ENCODE measurements around the gene POLR3GL.

Gene POLR3GL

DNA sequence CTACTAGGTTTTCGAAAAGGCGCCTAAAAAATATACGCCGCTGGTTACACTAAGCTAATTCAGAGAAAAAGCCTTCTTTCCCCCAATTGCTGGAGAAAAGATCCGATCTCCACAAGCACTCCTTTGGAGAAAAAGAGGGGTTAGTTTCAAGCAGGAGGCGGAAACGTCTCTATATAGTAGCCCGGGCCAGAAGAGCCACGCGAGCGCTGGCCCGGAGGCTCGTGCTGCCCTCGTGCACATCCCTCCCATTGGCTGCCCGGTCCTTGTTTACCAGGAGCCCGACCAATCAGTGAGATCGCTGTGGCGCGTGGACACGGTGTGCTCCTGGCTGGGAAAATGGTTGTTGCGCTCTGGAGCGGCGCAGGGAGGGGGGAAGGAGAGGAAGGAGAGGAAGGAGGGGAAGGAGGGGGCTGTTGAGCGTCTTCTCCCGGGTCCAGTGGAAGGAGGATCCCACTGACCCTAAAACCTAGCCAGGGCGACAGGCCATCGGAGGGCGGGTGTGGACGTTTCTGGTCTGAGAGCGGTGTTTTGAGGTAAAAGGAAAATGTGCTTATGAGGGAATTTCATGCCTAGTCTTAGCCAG is 32.0 kb downstream of the POLR3GL start, which contains the start of gene TXNIP:
TXNIP (minus strand) TSS at position 147 of the 583 bp plus-strand sequence. CDS start 313 bp downstream, outside the sequence.
- TF ChIP-seq, protein P1, sequence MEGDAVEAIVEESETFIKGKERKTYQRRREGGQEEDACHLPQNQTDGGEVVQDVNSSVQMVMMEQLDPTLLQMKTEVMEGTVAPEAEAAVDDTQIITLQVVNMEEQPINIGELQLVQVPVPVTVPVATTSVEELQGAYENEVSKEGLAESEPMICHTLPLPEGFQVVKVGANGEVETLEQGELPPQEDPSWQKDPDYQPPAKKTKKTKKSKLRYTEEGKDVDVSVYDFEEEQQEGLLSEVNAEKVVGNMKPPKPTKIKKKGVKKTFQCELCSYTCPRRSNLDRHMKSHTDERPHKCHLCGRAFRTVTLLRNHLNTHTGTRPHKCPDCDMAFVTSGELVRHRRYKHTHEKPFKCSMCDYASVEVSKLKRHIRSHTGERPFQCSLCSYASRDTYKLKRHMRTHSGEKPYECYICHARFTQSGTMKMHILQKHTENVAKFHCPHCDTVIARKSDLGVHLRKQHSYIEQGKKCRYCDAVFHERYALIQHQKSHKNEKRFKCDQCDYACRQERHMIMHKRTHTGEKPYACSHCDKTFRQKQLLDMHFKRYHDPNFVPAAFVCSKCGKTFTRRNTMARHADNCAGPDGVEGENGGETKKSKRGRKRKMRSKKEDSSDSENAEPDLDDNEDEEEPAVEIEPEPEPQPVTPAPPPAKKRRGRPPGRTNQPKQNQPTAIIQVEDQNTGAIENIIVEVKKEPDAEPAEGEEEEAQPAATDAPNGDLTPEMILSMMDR (IDR thresholded peaks at IDR 0.05; ENCODE audit: borderline replicate concordance, insufficient read depth, low read depth, low read length), result no peak
- peak within 1 kb of the TSS; percentile 81 for H3K4me3 ChIP-seq (ENCODE audit: low read depth, low read length)

DNA sequence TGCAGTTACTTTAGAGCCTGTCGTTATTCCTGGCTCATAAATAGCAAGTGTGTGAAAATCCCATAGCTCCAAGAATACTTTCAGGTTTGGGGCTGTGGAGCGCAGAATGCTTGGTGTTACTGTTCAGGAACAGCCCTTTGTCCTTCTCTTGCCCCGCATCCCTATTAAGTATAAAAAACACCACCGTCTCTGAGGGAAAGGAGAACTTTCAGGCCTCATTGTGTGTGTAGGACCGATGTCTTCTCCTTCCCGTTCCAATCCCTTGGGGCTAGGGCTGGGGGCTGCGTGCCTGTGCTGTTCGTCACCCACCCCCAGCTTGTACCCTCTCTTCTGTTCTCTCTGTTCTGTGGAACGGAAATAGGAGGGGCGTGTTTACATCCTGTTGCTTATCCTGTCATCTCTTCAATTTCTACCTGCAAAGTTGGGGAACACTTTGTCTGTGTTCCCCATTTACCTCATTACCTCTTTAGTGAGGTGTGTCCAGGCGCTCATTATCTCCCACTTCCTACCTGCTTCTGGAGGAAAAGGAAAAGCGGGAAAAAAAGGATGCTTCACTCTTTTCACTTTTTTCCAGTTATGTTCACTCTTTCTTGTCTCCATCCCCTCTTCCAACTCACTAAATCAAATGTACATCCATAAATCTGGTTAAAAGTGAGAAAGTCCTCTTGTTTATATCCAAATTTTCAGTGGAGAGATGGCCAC is 32.7 kb downstream of the POLR3GL start:
- H3K4me3 ChIP-seq (ENCODE audit: low read depth, low read length), result peak overlapping the region; percentile 81
- TF ChIP-seq, protein P1 (IDR thresholded peaks at IDR 0.05; ENCODE audit: borderline replicate concordance, insufficient read depth, low read depth, low read length), result no peak

DNA sequence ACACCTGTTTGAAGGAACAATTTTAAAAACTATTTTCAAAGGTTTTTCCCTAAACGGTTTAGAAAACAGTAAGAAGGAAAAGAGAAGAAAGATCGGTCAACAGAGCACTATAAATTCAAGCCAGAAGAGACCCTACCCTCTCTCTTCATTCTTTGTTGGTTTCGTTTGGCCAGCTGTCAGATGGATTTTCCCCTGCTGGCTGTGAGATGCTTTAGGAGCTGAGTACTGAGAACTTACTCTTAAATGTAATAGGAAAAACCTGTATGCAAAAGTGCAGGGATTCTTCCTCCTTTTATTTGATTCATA is 33.2 kb downstream of the POLR3GL start:
- TF ChIP-seq, protein P1 (IDR thresholded peaks at IDR 0.05; ENCODE audit: borderline replicate concordance, insufficient read depth, low read depth, low read length), result no peak
- no peak overlapping the region for H3K4me3 ChIP-seq (ENCODE audit: low read depth, low read length)

DNA sequence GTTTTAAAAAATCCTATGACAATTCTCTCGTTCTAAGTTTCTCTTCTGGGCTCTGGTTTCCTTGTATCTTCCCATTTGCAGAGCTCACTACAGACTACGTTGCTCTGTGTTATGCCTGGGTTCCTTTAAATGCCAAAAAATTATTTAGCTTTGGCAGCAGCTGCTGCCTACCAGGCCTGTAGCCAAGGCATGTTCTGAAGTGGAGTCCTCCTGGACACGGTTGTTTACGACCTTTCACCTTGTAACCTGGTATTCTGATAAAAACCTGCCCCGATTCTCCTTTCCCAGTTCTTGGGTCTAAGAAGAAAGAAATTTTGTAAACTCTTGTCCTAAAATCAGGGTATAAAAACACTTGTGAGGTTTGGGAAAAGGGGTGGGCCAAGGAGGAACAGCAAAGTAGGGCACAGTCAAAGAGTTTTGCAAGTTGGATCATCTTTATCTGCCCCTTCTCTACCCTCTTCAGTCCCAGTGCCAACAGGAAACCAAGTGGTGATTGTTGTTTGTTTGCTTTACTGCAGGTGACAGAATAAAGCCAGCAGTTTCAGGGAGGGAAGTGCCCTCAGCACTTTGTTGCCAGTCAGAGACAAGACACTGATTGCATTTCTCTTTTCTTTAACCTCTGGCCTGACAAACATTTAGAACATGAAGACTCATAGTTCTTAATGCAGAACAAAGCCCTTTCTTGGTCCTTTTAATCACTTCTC is 35.0 kb downstream of the POLR3GL start:
- TF ChIP-seq, protein P1 (IDR thresholded peaks at IDR 0.05; ENCODE audit: borderline replicate concordance, insufficient read depth, low read depth, low read length), result no peak
- no peak overlapping the region for H3K4me3 ChIP-seq (ENCODE audit: low read depth, low read length)

DNA sequence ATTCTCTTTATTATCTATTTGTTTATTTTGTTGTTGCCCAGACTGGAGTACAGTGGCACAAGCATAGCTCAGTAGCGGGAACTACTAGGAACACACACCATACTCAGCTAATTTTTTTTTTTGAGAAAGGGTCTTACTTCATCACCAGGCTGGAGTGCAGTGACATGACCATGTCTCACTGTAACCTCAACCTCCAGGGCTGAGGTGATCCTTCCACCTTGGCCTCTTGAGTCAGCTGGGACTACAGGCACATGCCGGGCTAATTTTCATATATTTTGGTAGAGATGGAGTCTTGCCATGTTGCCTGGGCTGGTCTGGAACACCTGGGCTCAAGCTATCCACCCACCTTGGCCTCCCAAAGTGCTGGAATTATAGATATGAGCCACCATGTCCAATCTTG is 37.2 kb downstream of the POLR3GL start:
- H3K4me3 ChIP-seq (ENCODE audit: low read depth, low read length), result no peak overlapping the region
- TF ChIP-seq, protein P1 (IDR thresholded peaks at IDR 0.05; ENCODE audit: borderline replicate concordance, insufficient read depth, low read depth, low read length), result no peak

DNA sequence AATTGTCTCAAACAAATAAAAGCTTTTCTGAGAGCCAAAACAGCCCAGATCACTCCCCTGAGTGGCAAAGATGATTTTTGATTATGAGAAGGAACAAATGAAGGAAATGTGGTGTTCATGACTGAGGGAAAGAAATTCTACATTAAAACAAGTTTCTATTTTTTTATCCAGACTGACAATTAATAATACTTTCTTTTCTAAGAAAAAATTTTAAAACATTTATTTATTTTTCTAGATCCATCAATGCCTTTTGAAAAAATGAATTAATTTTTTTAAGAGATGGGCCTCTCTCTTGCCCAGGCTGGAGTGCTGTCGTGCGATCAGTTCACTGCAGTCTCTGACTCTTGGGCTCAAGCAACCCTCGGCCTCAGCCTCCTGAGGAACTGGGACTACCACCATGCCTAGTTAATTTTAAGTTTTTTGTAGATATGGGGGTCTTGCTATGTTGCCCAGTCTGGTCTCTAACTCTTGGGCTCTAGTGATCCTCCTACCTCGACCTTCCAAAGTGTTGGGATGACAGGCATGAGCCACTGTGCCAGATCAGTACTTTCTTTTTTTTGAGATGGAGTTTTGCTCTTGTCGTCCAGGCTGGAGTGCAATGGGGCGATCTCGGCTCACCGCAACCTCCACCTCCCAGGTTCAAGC is 43.1 kb downstream of the POLR3GL start:
- H3K4me3 ChIP-seq (ENCODE audit: low read depth, low read length), result no peak overlapping the region
- TF ChIP-seq, protein P1 (IDR thresholded peaks at IDR 0.05; ENCODE audit: borderline replicate concordance, insufficient read depth, low read depth, low read length), result no peak
